HG02885 (cell line): ENCODE measurements around the gene EFTUD2.
A peak's percentile ranks its signal among the peaks of the same experiment; 100 is the strongest.
"Not testable (repeated sequence)": the region's sequence is repeated elsewhere in the genome, so short reads cannot be mapped to it uniquely, and the experiment has no call there.

Experiments
- ATAC-seq: cut with Tn5 transposase; IDR thresholded peaks from one replicate; pipeline ENCODE4 v1.9.1; 2021; ENCODE audit warnings: mild to moderate bottlenecking; ENCODE audit not compliant: unreplicated experiment, poor library complexity

EFTUD2 gene

DNA sequence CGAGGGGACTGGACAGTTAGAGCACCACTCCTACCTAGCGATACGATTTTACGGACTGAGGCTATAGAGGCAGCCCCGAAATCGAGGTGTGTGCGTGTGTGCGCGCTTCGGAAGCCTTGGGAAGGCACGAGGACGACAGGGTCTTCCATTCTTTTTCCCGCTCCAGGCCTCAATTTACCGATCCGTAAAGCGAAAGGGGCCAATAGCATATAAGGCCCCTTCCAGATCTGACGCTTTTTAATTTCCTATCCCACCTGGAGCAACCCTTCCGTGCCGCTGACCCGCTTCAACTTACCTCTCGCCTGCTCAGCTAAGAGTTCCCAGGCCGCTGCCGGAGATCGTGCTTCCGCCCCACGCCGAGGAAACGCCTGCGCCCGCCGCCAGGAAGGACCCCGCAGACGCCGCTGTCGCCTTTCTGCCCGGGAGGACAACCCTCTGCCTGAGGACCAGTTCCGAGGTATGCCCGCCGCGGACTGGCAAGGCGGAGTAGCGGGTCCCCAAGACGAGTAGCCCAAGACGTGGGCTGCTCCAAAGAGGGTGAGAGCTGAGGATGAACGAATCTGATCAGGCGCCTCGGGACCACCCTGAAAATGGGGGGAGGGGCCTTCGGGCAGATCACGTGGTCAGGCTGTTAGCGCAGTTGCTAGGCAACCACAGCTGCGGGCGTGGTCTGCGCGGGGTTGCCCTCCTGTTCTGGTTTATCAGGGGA lies at the start of gene EFTUD2:
TSS of gene EFTUD2 (minus strand) at position 372 of the 709 bp plus-strand sequence. CDS start 4,924 bp downstream, outside the sequence.
- peak; percentile 81 for ATAC-seq

DNA sequence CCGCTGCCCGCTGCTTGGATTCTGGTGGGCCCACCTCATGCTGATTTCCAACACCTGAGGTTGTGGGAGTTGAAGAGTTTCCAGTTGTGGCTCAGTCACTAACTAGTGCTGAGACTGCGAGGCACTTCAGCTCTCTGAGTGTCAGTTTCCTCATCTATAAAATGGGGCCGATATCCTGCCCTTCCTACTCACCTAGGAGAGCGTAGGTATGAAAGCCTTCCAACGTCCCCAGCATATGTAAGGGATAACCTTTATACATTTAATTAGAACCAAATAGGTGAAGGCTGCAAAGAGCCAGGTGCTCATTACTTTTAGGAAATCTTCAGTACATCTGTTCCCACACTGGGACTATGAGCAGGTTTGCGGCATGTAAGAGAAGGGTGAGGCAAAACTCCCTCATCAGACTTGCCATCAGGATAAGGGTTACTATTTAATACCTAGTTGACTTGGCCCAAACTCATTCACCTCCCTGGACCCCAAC lies 49.1 kb upstream of the EFTUD2 start:
- no peak for ATAC-seq

DNA sequence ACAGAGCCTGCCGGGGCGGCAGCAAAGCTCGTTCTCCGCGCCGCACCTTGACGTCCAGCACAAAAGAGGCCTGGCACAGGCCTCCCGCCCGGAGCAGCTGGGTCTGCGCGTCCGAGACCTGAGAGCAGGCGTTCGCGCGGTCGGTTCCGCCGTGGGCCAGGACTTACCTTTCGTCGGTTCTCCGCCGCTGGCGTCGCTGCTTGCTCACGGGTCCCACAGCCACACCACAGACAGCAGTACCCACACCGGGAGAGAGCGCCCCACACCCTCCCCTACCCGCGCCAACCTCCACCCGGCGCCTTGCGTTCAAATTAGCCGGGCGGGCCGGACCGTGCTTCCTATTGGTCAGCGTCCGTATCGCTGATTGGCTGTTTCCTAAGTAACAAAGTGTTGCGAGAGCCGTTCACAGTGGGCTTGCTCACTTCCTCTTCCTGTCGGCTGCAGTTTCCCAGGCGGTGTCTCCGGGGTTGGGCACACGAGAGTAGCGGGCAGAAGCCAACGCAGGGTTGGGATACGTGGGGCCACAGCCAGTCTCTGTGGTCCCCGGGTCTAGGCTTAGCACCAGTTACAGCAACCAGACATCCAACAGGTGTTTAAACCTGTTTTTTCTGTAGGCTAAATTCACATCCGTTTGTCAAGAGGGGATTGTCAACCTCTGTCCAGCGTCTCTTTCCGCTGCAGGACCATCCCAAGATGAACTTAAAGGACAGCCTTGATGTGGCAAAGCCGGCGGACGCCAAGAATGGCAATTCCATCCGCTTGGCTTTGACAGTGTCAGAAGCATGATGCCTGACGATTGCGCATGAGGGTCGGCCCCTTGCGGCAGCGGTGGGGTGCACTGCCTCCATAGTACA lies 48.4 kb upstream of the EFTUD2 start, which contains the start of gene KIF18B:
TSS of gene KIF18B (minus strand) at position 313 of the 854 bp plus-strand sequence. CDS start 11,429 bp downstream, outside the sequence.
- ATAC-seq, result peak; percentile 89

DNA sequence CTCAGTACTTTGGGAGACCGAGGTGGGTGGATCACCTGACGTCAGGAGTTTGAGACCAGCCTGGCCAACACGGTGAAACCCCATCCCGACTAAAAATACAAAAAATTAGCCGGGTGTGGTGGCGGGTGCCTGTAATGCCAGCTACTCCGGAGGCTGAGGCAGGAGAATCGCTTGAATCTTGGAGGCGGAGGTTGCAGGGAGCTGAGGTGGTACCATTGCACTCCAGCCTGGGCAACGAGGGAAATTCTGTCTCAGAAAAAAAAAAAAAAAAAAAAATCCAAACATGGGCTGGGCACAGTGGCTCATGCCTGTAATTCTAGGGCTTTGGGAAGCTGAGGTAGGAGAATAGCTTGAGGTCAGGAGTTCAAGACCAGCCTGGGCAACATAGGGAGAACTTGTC lies 46.4 kb upstream of the EFTUD2 start:
- not testable (repeated sequence) for ATAC-seq

GRCh38 chr17:44942456-44942855 lies 43.2 kb upstream of the EFTUD2 start:
- no peak for ATAC-seq

GRCh38 chr17:44941712-44942331 lies 42.6 kb upstream of the EFTUD2 start:
- no peak for ATAC-seq

GRCh38 chr17:44940768-44941167 lies 41.5 kb upstream of the EFTUD2 start:
- no peak for ATAC-seq

GRCh38 chr17:44940317-44940716 lies 41.1 kb upstream of the EFTUD2 start:
- ATAC-seq, result no peak

- no peak for ATAC-seq
These were observed 35.9 kb upstream of the EFTUD2 start for GRCh38 chr17:44935116-44935515.

GRCh38 chr17:44934745-44935105 lies 35.5 kb upstream of the EFTUD2 start:
- ATAC-seq, result no peak

GRCh38 chr17:44933824-44934744 lies 34.8 kb upstream of the EFTUD2 start:
- ATAC-seq, result no peak

DNA sequence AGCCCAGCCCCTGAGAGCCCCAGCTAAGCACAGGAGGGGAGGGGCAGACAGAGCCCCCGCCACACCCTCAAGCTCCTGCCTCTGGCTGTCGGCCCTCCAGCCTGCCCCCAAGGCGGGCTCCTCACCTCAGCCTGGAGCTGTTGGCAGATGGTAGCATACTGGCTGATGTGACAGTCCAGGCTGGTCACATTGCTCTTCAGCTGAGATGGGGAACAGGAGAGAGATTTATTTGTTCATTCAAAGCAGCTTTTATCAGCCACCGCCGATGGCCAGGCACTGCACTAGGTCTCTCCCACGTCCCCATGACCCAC lies 33.5 kb upstream of the EFTUD2 start:
- ATAC-seq, result no peak

GRCh38 chr17:44932096-44932786 lies 33.0 kb upstream of the EFTUD2 start:
- ATAC-seq, result no peak

- ATAC-seq, result no peak
These were observed 32.1 kb upstream of the EFTUD2 start for GRCh38 chr17:44931376-44931775.

- no peak for ATAC-seq
These were observed 31.4 kb upstream of the EFTUD2 start for GRCh38 chr17:44930667-44931066.

DNA sequence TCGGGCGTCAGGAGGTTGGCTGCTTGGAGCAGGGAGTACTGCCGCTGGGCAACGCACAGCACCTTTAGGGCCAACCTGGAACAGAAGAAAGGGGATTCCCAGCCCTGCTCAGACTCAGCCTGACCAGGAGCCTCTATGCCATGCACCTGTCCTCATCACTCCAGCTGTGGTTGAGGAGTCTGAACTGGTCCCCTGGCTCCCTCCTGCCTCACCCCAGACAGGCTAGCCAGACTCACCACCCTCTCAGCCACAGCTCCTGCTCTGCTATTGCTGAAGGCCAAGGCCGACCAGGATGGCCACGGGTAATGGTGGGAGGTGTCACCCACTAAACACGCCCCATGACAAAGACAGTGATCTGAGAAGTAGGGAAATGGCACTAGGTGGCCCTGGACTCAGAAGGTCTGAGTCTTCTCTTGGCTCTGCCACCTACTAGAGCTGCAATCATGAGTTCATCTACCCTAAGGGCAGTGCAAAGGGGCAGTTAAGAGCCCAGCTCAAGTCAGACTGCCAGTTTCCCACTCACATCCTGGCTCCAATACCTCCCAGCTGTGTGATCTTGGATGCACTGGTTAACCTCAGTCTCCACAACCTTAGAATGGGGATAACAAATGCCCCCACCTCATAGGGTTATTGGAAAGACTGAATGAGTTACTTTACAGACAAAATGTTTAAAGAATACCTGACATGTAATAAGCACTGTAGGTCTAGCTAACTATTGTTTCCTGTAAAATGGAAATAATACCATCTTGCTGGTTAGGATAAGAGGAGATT lies 29.9 kb upstream of the EFTUD2 start:
- ATAC-seq, result no peak

GRCh38 chr17:44928136-44928535 lies 28.9 kb upstream of the EFTUD2 start:
- no peak for ATAC-seq

DNA sequence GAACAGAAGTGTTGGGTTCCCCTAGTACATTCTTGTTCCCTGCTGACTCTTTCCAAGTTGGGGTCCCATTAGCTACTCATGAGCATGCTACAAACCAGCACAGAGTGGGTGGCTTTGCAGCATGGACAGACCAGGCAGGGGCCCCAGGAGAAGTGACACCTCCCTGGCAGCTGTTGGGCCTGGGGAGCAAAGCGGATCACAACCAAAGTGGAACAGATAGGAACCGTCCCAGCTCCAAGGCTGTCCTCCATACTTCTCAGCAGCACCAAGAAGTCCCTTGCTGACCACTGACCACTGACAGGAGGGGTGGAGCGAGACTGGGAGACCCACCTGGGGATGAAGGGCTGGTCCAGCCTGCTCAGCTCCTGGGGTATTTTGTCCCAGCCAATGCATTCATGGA lies 28.5 kb upstream of the EFTUD2 start:
- no peak for ATAC-seq
